GM23338 (cell line): ENCODE data around the gene MGRN1. TPM values are rescaled to one million over a fixed set of nuclear protein-coding genes. Genes with fewer than 3 reads are reported as not detected.
A peak's percentile ranks its signal among the peaks of the same experiment; 100 is the strongest.

Experiments used
- ATAC-seq: fragments of 200-7000 bp; cut with Tn5 transposase; 3 replicates; pipeline ENCODE4 v1.9.1; 2020
- DNase-seq: peaks from one replicate; pipeline ENCODE4 v3.0.0-alpha.2; 2015; ENCODE audit warnings: low spot score
- H2AFZ ChIP-seq: fragments of 200-600 bp; sonication (generic); 2 replicates; pipeline ENCODE4 v1.8.0; 2016; ENCODE audit warnings: antibody characterized with exemption, mild to moderate bottlenecking, moderate library complexity
- H3F3A ChIP-seq: fragments of 200-600 bp; sonication (generic); replicated peaks from 2 replicates; pipeline ENCODE4 v1.8.0; 2017; ENCODE audit warnings: antibody characterized with exemption, mixed run types, low read depth
- H3K27ac ChIP-seq: fragments of 200-600 bp; sonication (generic); 2 replicates; pipeline ENCODE4 v1.6.1; 2016; ENCODE audit warnings: low read depth
- H3K27me3 ChIP-seq: fragments of 200-600 bp; sonication (generic); 2 replicates; pipeline ENCODE4 v1.8.0; 2016; ENCODE audit warnings: mild to moderate bottlenecking, mixed run types, moderate library complexity; ENCODE audit not compliant: insufficient read depth
- H3K36me3 ChIP-seq: fragments of 200-600 bp; sonication (generic); 2 replicates; pipeline ENCODE4 v1.8.0; 2016; ENCODE audit warnings: mild to moderate bottlenecking; ENCODE audit not compliant: insufficient read depth
- H3K4me1 ChIP-seq: fragments of 200-600 bp; sonication (generic); 2 replicates; pipeline ENCODE4 v1.8.0; 2016; ENCODE audit warnings: mild to moderate bottlenecking, moderate library complexity; ENCODE audit not compliant: insufficient read depth
- H3K4me2 ChIP-seq: fragments of 200-600 bp; sonication (generic); 2 replicates; pipeline ENCODE4 v1.7.1; 2017; ENCODE audit warnings: mixed run types
- H3K4me3 ChIP-seq: fragments of 200-600 bp; sonication (generic); 2 replicates; pipeline ENCODE4 v1.6.1; 2016; ENCODE audit warnings: mixed run types
- H3K79me2 ChIP-seq: fragments of 200-600 bp; sonication (generic); replicated peaks from 2 replicates; pipeline ENCODE4 v1.8.0; 2017; ENCODE audit warnings: mild to moderate bottlenecking; ENCODE audit not compliant: insufficient read depth
- H3K9me2 ChIP-seq: fragments of 200-600 bp; sonication (generic); 2 replicates; pipeline ENCODE4 v1.8.0; 2017; ENCODE audit not compliant: insufficient read depth
- H4K20me1 ChIP-seq: fragments of 200-600 bp; sonication (generic); replicated peaks from 2 replicates; pipeline ENCODE4 v1.8.0; 2017; ENCODE audit warnings: mild to moderate bottlenecking; ENCODE audit not compliant: insufficient read depth
- H3K27ac Mint-ChIP-seq: 2 replicates; pipeline ENCODE4 v1.8.0; 2020; ENCODE audit warnings: inconsistent platforms, mild to moderate bottlenecking, moderate library complexity, mixed read lengths
- H3K27me3 Mint-ChIP-seq: 3 replicates; pipeline ENCODE4 v1.8.0; 2022; ENCODE audit warnings: low read depth, mild to moderate bottlenecking, moderate library complexity, mixed read lengths, inconsistent platforms; ENCODE audit not compliant: insufficient read depth, poor library complexity
- H3K36me3 Mint-ChIP-seq: 3 replicates; pipeline ENCODE4 v1.8.0; 2021; ENCODE audit warnings: low read depth, mild to moderate bottlenecking, inconsistent platforms, moderate library complexity, mixed read lengths
- H3K4me1 Mint-ChIP-seq: 3 replicates; pipeline ENCODE4 v1.8.0; 2020; ENCODE audit warnings: mild to moderate bottlenecking, inconsistent platforms, mixed read lengths
- H3K4me3 Mint-ChIP-seq: 3 replicates; pipeline ENCODE4 v1.8.0; 2021; ENCODE audit warnings: moderate library complexity, mild to moderate bottlenecking, inconsistent platforms, mixed read lengths
- H3K9me3 Mint-ChIP-seq: 3 replicates; pipeline ENCODE4 v1.8.0; 2020; ENCODE audit warnings: moderate library complexity, mild to moderate bottlenecking, inconsistent platforms, mixed read lengths
- NANOG ChIP-seq: IDR thresholded peaks from 2 replicates; pipeline ENCODE4 v1.6.1; 2016; ENCODE audit warnings: antibody characterized with exemption, borderline replicate concordance
- STAT1 ChIP-seq: IDR thresholded peaks from one replicate; pipeline ENCODE4 v1.6.1; 2016; ENCODE audit warnings: antibody characterized with exemption; ENCODE audit not compliant: unreplicated experiment
- ZNF331 ChIP-seq: fragments of 250-450 bp; sonication (Bioruptor Pico); IDR thresholded peaks from 2 replicates; pipeline ENCODE4 v1.5.0; 2020; ENCODE audit warnings: low read depth, mild to moderate bottlenecking, moderate library complexity
- ZNF462 ChIP-seq: fragments of 250-450 bp; sonication (Bioruptor Pico); IDR thresholded peaks from 2 replicates; pipeline ENCODE4 v1.5.0; 2020; ENCODE audit warnings: mild to moderate bottlenecking, moderate library complexity
- polyA plus RNA-seq: library from polyadenylated mRNA; unstranded; fragments of >200 nt; fragmentation: Nextera tagmentation; extraction: Ambion mirVana; gene quantifications from 2 replicates; pipeline ENCODE4 v1.2.1, GENCODE V29; 2016
- total RNA-seq: library from RNA; depleted of rRNA; stranded (reverse); fragments of >200 nt; shearing (Covaris generic); gene quantifications from 2 replicates; pipeline ENCODE4 v1.2.3, GENCODE V29; 2014
- TF ChIP-seq, protein P1 (sequence below), 2 experiments: fragments of 200-600 bp in 1 of 2; sonication (generic) in 1 of 2; conservative IDR thresholded peaks; 2 replicates each; pipeline versions ENCODE4 v1.5.1 to v1.6.1; 2016 to 2017; ENCODE audit warnings: antibody characterized with exemption in 2 of 2, low read depth in 2 of 2, mild to moderate bottlenecking in 2 of 2, moderate library complexity in 1 of 2

The MGRN1 gene
- total and polyA plus RNA-seq, 2 experiments from 2014 or later = 13.1 to 71.8 TPM

- TF ChIP-seq ZNF462 (CRISPR knock-in tag) = no peak
- no peak for TF ChIP-seq ZNF331 (CRISPR knock-in tag)
- no peak for TF ChIP-seq STAT1
- TF ChIP-seq NANOG = no peak
These were observed 23.0 kb downstream of the MGRN1 start (continued) for GRCh38 chr16:4647644-4647980.

DNA sequence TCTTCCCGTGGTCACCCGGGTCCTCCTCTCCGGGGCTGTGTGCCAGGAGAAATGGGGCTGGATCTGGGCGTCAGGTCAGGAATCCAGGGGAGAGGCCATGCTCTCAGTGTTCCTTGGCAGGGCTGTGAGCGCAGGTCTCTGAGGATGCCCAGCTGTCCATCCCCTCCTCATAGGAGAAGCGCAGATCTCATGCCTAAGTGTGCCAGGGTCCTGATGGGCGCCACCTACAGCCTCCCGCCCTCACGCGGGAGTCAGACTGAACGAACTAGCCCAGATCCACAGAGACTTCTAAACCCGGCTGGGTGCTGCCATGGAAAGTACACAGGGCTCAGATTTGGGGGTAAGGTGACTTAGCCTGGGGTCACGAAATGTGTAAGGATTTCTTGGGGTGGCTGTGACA is 24.3 kb downstream of the MGRN1 start:
- Histone ChIP-seq H3K4me2 (no peak overlapping the region), H3K27me3 (no peaks in the 10 kb centered on the region), H3K4me3 (no peak overlapping the region), H3K27ac (no peak overlapping the region), H3K4me1 (no peaks in the 10 kb centered on the region), H3K9me2 (no peaks in the 10 kb centered on the region), H3K36me3 (no peaks in the 10 kb centered on the region), H3K79me2 (peaks cover 29% of the 10 kb centered on the region), H4K20me1 (peaks cover 9% of the 10 kb centered on the region), H2AFZ (no peak overlapping the region), H3F3A (no peaks in the 10 kb centered on the region)
- TF ChIP-seq, protein P1, sequence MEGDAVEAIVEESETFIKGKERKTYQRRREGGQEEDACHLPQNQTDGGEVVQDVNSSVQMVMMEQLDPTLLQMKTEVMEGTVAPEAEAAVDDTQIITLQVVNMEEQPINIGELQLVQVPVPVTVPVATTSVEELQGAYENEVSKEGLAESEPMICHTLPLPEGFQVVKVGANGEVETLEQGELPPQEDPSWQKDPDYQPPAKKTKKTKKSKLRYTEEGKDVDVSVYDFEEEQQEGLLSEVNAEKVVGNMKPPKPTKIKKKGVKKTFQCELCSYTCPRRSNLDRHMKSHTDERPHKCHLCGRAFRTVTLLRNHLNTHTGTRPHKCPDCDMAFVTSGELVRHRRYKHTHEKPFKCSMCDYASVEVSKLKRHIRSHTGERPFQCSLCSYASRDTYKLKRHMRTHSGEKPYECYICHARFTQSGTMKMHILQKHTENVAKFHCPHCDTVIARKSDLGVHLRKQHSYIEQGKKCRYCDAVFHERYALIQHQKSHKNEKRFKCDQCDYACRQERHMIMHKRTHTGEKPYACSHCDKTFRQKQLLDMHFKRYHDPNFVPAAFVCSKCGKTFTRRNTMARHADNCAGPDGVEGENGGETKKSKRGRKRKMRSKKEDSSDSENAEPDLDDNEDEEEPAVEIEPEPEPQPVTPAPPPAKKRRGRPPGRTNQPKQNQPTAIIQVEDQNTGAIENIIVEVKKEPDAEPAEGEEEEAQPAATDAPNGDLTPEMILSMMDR (conservative IDR thresholded peaks at IDR 0.05; ENCODE audit: low read depth in 2 of 2) = peak in 1 of 2 experiments; percentile 18; a peak in 1 of 4 replicates
- no peak for TF ChIP-seq NANOG
- ATAC-seq = no peak
- Mint-ChIP-seq H3K27me3 (peaks cover 6% of the 10 kb centered on the region), H3K4me3 (no peak overlapping the region; the same call in 2 of the 3 replicates), H3K27ac (no peak overlapping the region), H3K36me3 (peaks cover 26% of the 10 kb centered on the region), H3K4me1 (no peaks in the 10 kb centered on the region), H3K9me3 (peaks cover 4% of the 10 kb centered on the region; the same call in 2 of the 3 replicates)
- DNase-seq = no peak
